Endothelial cell of umbilical vein (primary cell): ENCODE measurements around the gene SATB1. TPM values are rescaled to one million over a fixed set of nuclear protein-coding genes. Genes with fewer than 3 reads are reported as not detected.

ENCODE experiments used
- BruUV-seq: library from RNA; stranded (reverse); fragments of 400-500 nt; replicated peaks from 2 replicates; lab custom pipeline; 2021; lab: Mats Ljungman, UMichigan
- CTCF ChIA-PET: fragments of 300-600, 350-600 bp; sonication (Branson Sonifier 250); formaldehyde crosslinking; loops from one replicate; lab custom pipeline; 2021; ENCODE audit warnings: antibody characterized with exemption, inconsistent platforms; lab: Charles Lee
- POLR2A ChIA-PET: fragments of 300-600, 350-600 bp; sonication (Branson Sonifier 250); formaldehyde crosslinking; loops from one replicate; lab custom pipeline; 2021; ENCODE audit warnings: antibody characterized with exemption, inconsistent platforms; lab: Charles Lee
- DNase-seq: peaks from one replicate; pipeline ENCODE4 v3.0.0-alpha.2; 2011; ENCODE audit warnings: low read depth, low spot score
- FAIRE-seq: peaks from 2 replicates; lab custom pipeline; 2011; peaks lifted over from hg19 to GRCh38; lab: Jason Lieb, UNC
- H2AFZ ChIP-seq: 2 replicates; pipeline ENCODE4 v1.6.0; 2012; ENCODE audit warnings: low read depth, low read length, control low read depth, inconsistent platforms
- H3K27ac ChIP-seq: 2 replicates; pipeline ENCODE4 v1.5.1; 2011; ENCODE audit warnings: low read depth, mild to moderate bottlenecking, control low read depth, low read length, moderate library complexity; ENCODE audit not compliant: insufficient read depth
- H3K27me3 ChIP-seq, 2 experiments: 2 replicates each; pipeline versions ENCODE4 v1.6.0 to v1.6.1; 2011; ENCODE audit warnings: low read length in 2 of 2, mixed read lengths in 1 of 2; ENCODE audit not compliant: control insufficient read depth in 2 of 2, insufficient read depth in 2 of 2
- H3K36me3 ChIP-seq, 2 experiments: 2 replicates in 1 of 2; 3 replicates in 1 of 2; pipeline ENCODE4 v1.5.1; 2011; ENCODE audit warnings: low read length in 2 of 2, mild to moderate bottlenecking in 1 of 2, moderate library complexity in 1 of 2; ENCODE audit not compliant: control insufficient read depth in 2 of 2, insufficient read depth in 2 of 2; ENCODE audit errors: extremely low read depth in 1 of 2
- H3K4me1 ChIP-seq: 3 replicates; pipeline ENCODE4 v1.5.1; 2011; ENCODE audit warnings: mild to moderate bottlenecking, low read length; ENCODE audit not compliant: control insufficient read depth, insufficient read depth; ENCODE audit errors: extremely low read depth
- H3K4me2 ChIP-seq: 2 replicates; pipeline ENCODE4 v1.6.1; 2011; ENCODE audit warnings: low read length, control low read depth, mixed read lengths; ENCODE audit not compliant: insufficient read depth
- H3K4me3 ChIP-seq, 3 experiments: fragments of 200-600 bp in 1 of 3; sonication (generic), shearing (Covaris generic) in 1 of 3; replicated peaks in 1 of 3; 2 replicates each; pipeline ENCODE4 v1.5.1; 2011 to 2016; ENCODE audit warnings: control low read depth in 3 of 3, low read length in 3 of 3, mild to moderate bottlenecking in 2 of 3, inconsistent platforms in 1 of 3, low read depth in 1 of 3, moderate library complexity in 1 of 3; ENCODE audit not compliant: insufficient read depth in 1 of 3
- H3K79me2 ChIP-seq: 2 replicates; pipeline ENCODE4 v1.6.0; 2012; ENCODE audit warnings: low read length, inconsistent platforms; ENCODE audit not compliant: control insufficient read depth, insufficient read depth
- H3K9ac ChIP-seq: replicated peaks from 2 replicates; pipeline ENCODE3; 2011; ENCODE audit warnings: low read length, control low read depth; ENCODE audit not compliant: insufficient read depth; ENCODE audit errors: extremely low read depth
- H3K9me1 ChIP-seq: replicated peaks from 3 replicates; pipeline ENCODE4 v1.6.0; 2011; ENCODE audit warnings: mild to moderate bottlenecking, low read length; ENCODE audit not compliant: control insufficient read depth, insufficient read depth; ENCODE audit errors: extremely low read depth
- H3K9me3 ChIP-seq: replicated peaks from 2 replicates; pipeline ENCODE4 v1.5.1; 2012; ENCODE audit warnings: low read length, inconsistent platforms; ENCODE audit not compliant: control insufficient read depth, insufficient read depth
- H4K20me1 ChIP-seq: replicated peaks from 2 replicates; pipeline ENCODE3; 2011; ENCODE audit warnings: mild to moderate bottlenecking, low read length; ENCODE audit not compliant: control insufficient read depth, insufficient read depth; ENCODE audit errors: extremely low read depth
- EZH2 ChIP-seq: IDR thresholded peaks from 2 replicates; pipeline ENCODE4 v1.6.1; 2012; ENCODE audit warnings: borderline replicate concordance, low read depth, mild to moderate bottlenecking, moderate library complexity, low read length, inconsistent platforms; ENCODE audit not compliant: severe bottlenecking
- FOS ChIP-seq: IDR thresholded peaks from 2 replicates; pipeline ENCODE4 v1.6.1; 2011; ENCODE audit warnings: mild to moderate bottlenecking, low read length, moderate library complexity, borderline replicate concordance; ENCODE audit not compliant: insufficient read depth
- GATA2 ChIP-seq: IDR thresholded peaks from 2 replicates; pipeline ENCODE4 v1.7.0; 2011; ENCODE audit warnings: low read depth, mild to moderate bottlenecking, moderate library complexity, mixed read lengths, low read length; ENCODE audit not compliant: insufficient read length, insufficient read depth
- JUN ChIP-seq: IDR thresholded peaks from 2 replicates; pipeline ENCODE4 v1.6.1; 2011; ENCODE audit warnings: borderline replicate concordance, low read depth; ENCODE audit not compliant: insufficient read length, insufficient read depth
- MYC ChIP-seq: IDR thresholded peaks from one replicate; pipeline ENCODE4 v1.6.1; 2011; ENCODE audit warnings: mild to moderate bottlenecking, low read depth, low read length
- POLR2A ChIP-seq: IDR thresholded peaks from 2 replicates; pipeline ENCODE4 v1.6.1; 2012; ENCODE audit warnings: low read depth, mild to moderate bottlenecking, control low read depth, low read length
- POLR2AphosphoS5 ChIP-seq: IDR thresholded peaks from 2 replicates; pipeline ENCODE4 v1.6.1; 2012; ENCODE audit warnings: low read depth, mild to moderate bottlenecking, control low read depth, low read length, moderate library complexity; ENCODE audit not compliant: insufficient read depth
- dilution Hi-C: fragments of 300-500 bp; cut with MboI; formaldehyde crosslinking; loops from one replicate; pipeline ENCODE4 v1.15.0; 2019; ENCODE audit warnings: low sequenced_read_pairs; ENCODE audit not compliant: extremely low pct_ligation_motif_present
- intact Hi-C: fragments of 100-400 bp; cut with micrococcal nuclease; formaldehyde crosslinking; loops from one replicate; pipeline ENCODE4 v1.10.0; 2022
- polyA plus RNA-seq, 4 experiments: library from polyadenylated mRNA; depleted of rRNA in 3 of 4; stranded (reverse) in 3 of 4; unstranded in 1 of 4; fragments of >200 nt; gene quantifications; 2 replicates each; pipeline versions ENCODE4 v1.2.1 to v1.2.3, GENCODE V29; 2011 to 2012; ENCODE audit warnings: missing spikeins in 1 of 4
- total RNA-seq: library from RNA; stranded (reverse); gene quantifications from 2 replicates; pipeline ENCODE4 v1.2.3, GENCODE V29; 2021
- TF ChIP-seq, protein P1 (sequence below), 2 donors: IDR thresholded peaks; 1 replicate in 1 of 2; 2 replicates in 1 of 2; pipeline ENCODE4 v1.5.1; 2011; ENCODE audit warnings: low read length in 2 of 2, mild to moderate bottlenecking in 2 of 2, moderate library complexity in 2 of 2, control low read depth in 1 of 2, inconsistent platforms in 1 of 2, low read depth in 1 of 2; ENCODE audit not compliant: insufficient read depth in 1 of 2; ENCODE audit errors: extremely low read depth in 1 of 2
- TF ChIP-seq, protein P2 (sequence below): IDR thresholded peaks from 2 replicates; pipeline ENCODE4 v1.6.1; 2011; ENCODE audit not compliant: insufficient read depth, insufficient read length

SATB1 gene
- total and polyA plus RNA-seq, 2 donors (not counting 3 experiments of a cell fraction or from before 2014, with no cell fraction given) = 3.9 to 6.2 TPM

DNA sequence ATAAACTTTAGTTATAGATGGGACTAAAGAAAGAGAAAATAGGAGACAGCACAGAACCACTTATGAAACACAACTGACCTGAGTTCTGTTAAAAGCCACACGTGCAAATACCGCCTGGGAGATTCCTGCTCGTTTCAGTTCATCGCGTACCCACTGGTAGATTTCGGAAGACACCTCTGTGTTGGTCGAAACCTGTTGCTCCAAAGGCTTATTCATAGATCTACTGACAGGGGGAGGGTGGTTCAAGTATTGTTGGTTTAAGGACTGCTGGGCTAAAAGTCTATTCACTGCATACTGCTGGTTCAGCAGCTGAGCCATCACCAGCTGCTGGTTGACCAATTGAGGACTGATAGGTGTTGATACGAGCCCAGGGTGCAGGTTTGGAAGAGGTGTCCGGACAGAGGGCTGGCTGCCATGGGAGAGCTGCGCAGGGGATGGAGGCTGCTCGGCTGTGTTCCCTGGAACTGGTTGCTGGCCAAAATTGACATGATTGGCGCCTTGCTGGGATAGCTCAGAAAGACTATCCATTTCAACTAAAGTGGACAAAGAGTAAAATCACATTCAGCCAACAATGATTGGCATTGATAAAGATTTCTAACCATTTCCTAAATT lies 30.6 kb downstream of the SATB1 start:
- no peak overlapping the region for H3K4me3 ChIP-seq
- no peak overlapping the region for H3K4me2 ChIP-seq
- BruUV-seq = no TSS peak
- H3K4me1 ChIP-seq = no peaks in the 10 kb centered on the region
- CTCF ChIA-PET = no interaction called here
- DNase-seq = no peak
- H4K20me1 ChIP-seq = no peaks in the 10 kb centered on the region
- intact Hi-C loops (no loop called here), dilution Hi-C loops (no loop called here)
- POLR2A ChIA-PET = no interaction called here
- H3K9ac ChIP-seq = no peak overlapping the region
- no peaks in the 10 kb centered on the region for H3K9me3 ChIP-seq
- H3K9me1 ChIP-seq = no peaks in the 10 kb centered on the region
- H3K27me3 ChIP-seq = no peaks in the 10 kb centered on the region
- no peak overlapping the region for H2AFZ ChIP-seq
- H3K79me2 ChIP-seq = no peaks in the 10 kb centered on the region
- no peak for FAIRE-seq
- TF ChIP-seq POLR2AphosphoS5 (no peak), FOS (no peak), MYC (no peak), JUN (no peak), GATA2 (no peak), POLR2A (no peak), EZH2 (no peak)
- TF ChIP-seq, protein P1, sequence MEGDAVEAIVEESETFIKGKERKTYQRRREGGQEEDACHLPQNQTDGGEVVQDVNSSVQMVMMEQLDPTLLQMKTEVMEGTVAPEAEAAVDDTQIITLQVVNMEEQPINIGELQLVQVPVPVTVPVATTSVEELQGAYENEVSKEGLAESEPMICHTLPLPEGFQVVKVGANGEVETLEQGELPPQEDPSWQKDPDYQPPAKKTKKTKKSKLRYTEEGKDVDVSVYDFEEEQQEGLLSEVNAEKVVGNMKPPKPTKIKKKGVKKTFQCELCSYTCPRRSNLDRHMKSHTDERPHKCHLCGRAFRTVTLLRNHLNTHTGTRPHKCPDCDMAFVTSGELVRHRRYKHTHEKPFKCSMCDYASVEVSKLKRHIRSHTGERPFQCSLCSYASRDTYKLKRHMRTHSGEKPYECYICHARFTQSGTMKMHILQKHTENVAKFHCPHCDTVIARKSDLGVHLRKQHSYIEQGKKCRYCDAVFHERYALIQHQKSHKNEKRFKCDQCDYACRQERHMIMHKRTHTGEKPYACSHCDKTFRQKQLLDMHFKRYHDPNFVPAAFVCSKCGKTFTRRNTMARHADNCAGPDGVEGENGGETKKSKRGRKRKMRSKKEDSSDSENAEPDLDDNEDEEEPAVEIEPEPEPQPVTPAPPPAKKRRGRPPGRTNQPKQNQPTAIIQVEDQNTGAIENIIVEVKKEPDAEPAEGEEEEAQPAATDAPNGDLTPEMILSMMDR (IDR thresholded peaks at IDR 0.05; ENCODE audit: extremely low read depth in 1 of 2, insufficient read depth in 1 of 2, low read depth in 1 of 2, low read length in 2 of 2) = no peak
- TF ChIP-seq, protein P2, sequence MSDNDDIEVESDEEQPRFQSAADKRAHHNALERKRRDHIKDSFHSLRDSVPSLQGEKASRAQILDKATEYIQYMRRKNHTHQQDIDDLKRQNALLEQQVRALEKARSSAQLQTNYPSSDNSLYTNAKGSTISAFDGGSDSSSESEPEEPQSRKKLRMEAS = no peak
- H3K36me3 ChIP-seq = no peaks in the 10 kb centered on the region
- H3K27ac ChIP-seq = no peak overlapping the region
